GM18511 (cell line): ENCODE results near the gene PHACTR1.

ENCODE experiments used
- ATAC-seq: cut with Tn5 transposase; IDR thresholded peaks from one replicate; pipeline ENCODE4 v1.9.1; 2021; ENCODE audit warnings: mild to moderate bottlenecking, moderate library complexity; ENCODE audit not compliant: unreplicated experiment

PHACTR1 gene

DNA sequence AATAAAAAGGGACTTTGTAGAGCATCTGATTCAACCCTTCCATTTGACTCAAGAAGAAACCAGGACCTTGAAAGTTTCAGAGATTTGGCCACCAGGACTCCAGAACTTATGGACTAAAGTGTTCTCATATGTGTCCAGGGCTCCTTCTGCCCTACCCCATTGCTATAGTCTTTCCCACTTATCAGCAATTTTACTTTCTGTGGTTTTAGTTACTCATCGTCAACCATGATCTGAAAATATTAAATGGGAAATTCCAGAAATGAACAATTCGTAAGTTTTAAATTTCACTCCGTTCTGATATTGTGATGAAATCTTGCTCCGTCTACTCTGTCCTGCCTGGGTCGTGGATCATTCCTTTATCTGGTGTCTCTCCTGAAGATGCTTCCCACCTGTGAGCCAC, 259.8 kb downstream of the PHACTR1 start:
- no peak for ATAC-seq

DNA sequence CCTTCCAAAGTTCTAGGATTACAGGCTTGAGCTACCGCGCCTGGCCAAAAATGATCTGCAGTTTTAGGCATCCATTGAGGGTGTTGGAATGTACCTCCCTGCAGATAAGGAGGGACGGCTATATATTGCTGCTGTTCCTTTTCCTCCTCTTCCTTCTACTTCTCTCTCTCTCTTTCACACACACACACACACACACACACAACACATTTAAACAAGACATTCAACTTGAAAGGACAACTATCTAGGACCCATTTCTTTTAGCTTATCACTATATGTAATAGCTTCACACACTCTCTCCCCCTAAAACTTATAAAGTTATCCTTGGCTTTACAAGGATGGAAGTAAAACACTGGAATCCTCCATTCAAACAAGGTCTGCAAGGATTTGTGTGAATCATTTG, 260.6 kb downstream of the PHACTR1 start:
- ATAC-seq, result no peak

DNA sequence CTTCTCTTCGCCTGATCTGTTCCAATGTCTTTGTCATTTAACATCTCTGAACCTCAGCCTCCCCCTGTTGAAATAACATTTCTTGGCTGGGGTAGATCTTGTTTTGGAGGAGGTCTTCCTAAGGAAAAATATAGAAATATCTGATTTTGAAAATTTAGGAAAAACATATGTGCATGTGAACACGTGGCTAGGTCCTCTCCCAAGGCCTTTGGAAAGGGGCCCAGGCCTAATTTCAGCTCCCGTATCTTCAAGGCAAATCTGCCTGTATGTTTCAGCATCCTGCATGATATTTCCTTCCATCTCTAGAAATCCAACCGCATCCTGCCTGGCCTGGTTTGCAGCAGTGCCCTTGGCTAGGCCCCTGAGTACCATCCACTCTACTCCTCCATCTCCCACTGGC, 261.2 kb downstream of the PHACTR1 start:
- no peak for ATAC-seq

DNA sequence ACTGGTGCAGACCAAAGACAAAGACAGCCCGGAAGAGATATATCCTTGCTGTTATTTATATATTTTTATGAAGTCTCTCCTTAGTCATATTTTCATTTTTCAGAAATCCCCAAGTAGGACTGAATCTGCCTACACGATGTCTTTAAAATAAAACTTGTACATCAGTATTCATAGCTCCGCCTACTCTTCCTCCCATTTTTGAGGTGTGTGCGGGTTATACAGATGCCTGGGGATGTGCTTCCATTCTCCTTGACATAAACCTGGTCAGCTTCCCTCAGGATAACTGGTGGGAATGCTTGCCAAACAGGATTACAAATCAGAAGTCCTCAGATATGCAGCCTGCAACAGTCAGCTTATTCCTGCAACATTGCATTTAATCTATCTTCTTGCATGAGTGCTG, 264.2 kb downstream of the PHACTR1 start:
- no peak for ATAC-seq

DNA sequence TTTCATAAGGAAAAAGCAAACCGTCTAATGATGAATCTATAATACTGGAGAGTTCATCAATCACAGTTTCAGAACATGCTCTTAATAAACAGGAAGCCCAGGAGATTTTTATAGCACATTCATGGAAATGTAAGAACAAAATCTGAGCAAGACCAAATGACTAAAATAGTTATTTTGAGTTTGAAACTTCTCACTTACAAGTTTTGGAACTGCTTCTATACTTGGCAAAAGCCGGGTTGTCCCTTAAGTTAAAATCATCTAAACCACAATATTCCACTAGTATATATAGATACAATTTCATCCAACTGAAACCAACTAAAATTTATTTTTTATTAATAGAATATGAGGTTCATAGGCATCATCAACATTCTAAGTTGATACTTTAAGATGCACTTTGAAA, 268.2 kb downstream of the PHACTR1 start:
- ATAC-seq, result no peak

DNA sequence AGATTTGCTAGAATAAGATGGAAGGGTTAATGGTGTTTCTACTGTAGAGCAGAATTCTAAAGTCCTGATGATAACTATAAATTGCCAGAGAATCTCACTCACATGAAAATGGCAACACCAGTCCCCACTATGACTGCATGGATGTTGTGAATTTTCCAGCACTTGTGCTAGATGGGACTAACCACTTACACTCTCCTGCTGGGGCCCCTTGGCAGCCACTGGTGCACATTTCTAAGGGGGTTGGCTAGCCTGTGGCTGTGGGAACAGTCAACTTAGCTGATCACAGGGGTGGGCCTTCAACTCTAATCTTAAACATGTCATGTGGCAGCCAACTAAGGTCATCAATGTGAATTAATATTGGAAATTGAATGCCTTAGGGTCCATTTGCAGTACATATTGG, 271.2 kb downstream of the PHACTR1 start:
- no peak for ATAC-seq

DNA sequence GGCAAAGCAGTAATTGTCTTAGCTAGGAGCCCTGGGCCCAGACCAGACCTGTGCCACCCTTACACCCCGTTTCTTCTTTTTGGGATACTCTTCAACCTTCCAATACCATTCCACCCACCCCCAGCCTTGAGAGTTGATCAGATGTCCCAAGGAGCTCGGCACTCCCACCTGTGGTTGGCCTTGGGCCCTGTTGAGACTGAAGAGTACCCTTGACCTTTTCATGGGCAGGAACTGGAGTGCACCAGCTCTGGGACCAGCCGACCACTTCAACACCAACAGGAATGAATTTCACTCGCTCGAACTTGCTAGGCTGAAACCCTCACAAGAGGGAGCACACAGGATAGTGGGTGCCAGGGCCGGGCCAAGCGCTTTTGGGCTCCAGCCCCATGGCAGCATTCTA, 273.6 kb downstream of the PHACTR1 start:
- ATAC-seq, result no peak

DNA sequence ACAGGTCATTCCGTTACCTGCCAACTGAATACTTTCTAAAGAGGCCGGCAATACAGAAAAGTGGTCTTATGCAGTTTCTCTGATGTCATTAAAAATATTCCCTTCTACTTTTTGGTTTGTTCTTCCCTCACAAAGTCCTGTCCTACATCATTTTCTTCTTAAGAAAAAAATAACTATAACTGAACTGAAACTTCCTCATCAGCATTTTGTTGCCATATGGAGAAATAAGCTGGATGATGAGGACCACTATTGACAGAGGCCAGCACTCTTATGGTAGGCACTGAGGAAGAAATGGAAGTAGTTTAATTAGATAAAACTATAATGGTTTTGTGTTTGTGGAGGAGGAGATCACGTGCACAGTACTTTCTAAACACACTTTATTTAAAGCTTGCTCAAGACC, 274.9 kb downstream of the PHACTR1 start:
- no peak for ATAC-seq

DNA sequence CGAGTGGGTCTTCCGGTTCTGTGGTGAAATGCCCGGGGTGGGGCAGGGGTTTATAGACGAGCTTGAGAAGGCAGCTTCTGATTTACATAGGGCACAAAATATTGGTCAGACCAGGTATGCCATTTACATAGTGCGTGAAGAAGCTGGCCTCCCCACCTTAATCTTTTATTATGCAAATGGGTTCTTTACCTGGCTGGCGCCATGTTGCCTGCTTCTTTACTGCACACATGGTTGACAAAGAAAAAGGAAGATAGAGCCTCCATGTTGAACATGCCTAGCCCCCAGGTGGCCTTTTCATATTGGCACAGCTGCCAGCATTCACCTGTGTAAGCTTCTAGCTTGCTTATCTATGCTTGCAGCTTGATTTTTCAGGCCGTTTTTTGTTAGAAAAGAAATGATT, 276.2 kb downstream of the PHACTR1 start:
- ATAC-seq, result no peak

DNA sequence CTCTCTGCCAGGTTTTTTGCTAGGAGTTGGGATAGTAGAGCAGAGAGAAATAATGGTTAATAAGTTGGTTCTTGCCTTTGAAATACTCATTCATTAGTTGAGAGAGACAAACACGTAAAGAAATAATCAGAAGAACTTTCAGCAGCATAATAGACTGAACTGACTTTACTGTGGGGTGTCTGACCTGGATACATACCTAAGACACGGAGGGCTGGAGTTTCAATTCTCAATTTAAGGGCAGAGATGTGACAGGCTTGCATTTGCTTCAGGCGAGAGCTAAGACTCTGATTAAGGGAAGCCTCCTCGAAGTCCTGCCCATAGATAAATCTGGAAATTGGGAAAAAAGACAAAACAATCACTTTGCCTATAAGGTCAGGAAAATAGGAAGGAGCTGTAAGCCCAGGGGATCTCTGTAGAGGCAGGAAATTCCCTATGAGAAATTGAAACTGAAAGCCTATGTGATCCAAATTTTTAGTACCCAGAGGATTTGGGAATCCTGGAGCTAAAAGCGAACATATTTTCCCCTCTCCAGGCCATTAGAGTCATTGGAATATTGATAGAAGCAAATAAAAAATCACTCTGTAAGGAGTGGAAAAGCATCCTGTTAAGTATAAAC, 276.8 kb downstream of the PHACTR1 start:
- ATAC-seq, result no peak

DNA sequence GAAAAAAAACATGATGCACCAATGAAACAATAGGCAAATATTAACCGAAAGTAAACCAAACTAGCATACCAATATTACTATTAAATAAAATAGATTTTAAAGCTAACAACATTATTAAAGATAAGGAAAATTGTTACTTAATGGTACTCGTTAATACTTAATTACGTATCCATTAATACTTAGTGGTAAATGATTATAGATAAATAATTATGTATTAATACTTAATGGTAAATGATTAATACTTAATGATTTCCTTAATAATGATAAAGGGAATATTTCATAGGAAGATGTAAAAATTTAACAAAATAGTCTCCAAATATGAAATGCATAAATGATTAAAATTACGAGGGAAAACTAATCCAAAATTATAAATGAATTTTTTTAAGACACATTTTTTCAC, 278.9 kb downstream of the PHACTR1 start:
- no peak for ATAC-seq

DNA sequence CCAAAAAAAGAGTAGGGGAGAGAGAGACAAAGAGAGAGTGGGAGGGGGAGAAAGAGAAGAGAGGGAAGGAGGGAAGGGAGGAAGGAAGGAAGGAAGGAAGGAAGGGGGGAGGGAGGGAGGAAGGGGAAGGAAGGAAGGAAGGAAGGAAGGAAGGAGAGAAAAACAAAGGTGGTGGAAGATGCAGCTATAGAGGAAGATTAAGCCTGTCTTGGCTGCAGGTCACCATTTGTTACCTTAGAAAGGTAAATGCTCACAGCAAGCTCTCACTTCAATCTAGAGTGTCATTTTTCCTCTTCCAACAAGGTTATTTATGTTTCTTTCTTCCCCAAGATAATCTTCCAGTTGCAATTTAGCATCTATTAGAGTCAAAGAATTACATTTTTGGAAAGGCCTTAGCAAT, 284.0 kb downstream of the PHACTR1 start:
- no peak for ATAC-seq

DNA sequence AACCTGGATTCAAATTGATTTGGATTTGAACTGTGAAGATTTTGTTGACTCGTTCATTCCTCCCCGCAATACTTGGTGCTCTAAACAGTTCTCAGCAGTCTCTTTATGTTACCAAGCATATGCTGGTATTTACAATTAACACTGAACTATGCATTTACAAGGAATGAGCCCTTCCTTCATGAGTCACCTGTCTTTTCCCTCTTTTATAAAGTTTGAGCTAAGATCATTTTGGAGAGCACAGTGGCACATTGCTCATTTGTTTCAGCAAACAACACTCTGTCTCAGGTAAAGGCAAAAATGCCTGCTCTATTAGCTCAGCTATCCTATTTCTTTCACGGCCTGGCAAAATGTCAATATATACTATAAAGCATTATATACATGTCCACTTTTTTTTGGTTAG, 285.4 kb downstream of the PHACTR1 start:
- ATAC-seq, result no peak

DNA sequence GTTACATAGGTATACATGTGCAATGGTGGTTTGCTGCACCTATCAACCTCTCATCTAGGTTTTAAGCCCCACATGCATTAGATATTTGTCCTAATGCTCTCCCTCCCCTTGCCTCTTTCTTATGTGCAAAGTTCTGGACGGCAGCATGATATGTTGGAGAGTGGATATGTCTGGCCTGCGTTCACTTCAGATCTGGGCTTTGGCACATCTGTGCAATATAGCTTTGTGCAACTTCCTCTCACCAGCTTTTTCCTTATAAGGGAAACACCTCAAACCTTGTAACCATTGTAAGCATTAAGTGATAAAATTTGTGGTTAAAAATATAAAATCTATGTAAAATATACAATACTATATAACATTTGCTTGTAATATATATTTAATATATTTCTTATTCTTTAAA, 288.0 kb downstream of the PHACTR1 start:
- ATAC-seq, result no peak

DNA sequence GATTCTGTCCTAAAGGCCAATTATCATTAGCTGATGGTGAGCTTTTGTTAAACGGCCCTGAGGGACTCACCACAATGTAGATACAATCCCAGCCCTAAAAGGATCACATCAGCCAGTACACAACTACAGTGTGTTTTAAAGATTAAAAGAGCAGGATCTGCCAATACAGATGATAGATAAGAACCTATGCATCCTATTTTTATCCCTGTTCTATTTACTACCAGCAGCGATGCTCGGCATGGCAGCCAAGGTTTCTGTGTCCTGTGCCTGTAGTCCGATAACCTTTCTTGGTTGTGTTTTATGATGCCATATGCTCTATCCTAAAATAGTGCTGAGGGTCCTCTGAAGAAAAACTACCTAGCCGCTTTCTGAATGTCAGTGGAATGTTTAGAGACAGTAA, 289.4 kb downstream of the PHACTR1 start:
- ATAC-seq, result no peak

DNA sequence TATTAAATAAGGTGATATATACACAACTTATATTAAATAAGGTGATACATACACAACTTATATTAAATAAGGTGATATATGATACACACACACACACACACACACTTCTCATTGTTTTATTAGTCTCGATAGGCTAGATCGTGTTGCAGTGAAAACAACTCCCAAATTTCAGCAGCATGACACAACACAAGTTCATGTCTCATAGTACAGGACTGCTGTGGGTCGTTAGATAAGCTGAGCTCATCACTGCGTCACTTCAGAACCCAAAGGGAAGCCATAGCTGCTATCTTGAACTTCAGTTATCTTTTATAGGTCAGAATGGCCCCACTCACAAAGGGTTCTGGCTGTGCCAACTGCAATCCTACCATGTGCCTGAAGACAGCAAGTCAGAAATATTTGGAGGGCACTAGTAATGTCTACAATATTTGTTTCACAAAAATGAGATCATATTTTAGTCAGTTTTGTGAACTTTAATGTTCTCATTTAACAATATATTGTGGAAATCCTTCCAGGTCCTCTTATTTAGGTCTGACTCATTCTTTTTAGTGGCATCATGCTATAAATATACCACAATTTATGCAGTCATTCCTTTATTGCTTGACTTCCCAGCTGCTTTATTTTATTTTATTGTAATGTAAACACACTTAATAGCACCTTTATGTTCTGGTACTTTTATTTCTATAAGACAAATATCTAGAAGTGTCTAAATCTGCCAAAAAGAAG, 290.2 kb downstream of the PHACTR1 start:
- no peak for ATAC-seq

DNA sequence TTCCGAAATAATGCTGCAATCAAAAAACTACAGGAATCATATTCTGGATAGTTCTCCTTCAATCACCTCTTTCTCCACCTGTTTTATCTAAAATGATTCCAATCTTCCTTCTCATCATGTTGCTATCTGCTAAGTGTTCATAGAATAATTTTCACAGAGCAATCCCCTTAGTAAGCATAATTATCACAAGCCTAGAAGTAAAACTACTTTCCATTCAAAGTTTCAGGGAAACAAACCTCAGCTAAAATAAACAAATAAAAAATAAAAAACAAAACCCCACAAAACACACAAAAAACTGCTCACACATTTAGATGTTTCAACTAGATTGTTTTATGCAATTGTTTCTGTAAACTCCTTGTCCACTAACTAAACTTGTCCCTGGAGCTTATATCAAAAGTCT, 291.2 kb downstream of the PHACTR1 start:
- no peak for ATAC-seq

DNA sequence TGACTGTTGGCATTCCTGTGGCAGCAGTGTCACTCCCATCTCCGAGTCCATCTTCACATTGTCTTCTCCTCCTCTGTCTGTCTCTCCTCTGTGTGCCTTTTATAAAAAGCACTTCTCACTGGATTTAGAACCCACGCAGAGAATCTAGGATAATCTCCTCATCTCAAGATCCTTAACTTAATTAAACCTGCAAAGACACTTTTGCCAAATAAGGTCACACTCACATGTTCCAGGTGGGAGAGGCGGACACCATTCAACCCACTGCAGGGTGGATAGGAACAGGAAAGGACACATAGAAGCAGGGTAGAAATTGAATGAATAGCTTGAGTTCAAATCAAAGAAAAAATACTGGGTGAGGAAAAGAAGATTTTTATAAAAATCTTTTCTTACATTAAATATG, 292.5 kb downstream of the PHACTR1 start:
- no peak for ATAC-seq

DNA sequence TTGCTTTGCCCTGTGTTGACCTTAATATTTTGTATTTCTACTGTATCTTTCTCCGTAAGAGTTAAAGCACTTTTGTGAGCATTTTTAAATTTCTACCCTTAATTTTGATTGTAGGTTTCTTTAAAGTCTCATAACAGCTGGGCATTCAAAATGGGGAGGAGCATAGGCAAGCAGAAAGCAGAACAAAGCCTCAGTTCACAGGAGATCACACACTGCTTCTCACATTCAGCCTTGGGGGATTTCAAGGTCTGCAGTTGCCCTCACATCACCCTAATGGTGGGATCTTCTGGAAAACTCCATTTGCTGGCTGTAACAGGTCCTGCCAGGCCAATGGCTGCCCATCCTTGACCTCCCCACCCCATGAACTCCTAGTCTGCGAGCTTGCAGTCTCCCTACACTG, 292.9 kb downstream of the PHACTR1 start:
- ATAC-seq, result no peak

DNA sequence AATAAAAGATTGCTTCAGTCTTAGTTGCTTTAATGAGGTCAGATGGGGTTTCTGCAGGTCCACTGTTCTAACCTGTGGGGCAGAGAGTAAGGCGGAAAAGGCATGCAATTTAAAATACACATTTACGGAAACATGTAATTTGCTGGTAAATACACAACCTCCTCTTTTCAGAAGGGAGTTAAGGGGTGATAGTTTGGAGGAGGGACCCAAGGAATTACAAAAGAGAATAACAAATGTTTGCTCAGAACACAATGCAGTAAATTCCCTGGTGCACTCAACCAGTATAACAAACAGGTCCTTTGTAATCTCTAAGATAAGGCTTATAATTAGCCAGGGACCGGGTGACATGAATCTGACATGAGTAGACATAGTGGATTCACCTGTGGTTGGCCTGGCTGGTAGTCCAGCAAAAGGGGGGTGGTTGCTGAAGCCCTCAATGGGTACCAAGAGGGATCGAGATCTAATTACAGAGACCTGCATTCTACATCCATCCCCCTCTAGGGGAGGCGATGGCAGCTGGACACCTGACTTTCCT, 295.1 kb downstream of the PHACTR1 start:
- ATAC-seq, result no peak

DNA sequence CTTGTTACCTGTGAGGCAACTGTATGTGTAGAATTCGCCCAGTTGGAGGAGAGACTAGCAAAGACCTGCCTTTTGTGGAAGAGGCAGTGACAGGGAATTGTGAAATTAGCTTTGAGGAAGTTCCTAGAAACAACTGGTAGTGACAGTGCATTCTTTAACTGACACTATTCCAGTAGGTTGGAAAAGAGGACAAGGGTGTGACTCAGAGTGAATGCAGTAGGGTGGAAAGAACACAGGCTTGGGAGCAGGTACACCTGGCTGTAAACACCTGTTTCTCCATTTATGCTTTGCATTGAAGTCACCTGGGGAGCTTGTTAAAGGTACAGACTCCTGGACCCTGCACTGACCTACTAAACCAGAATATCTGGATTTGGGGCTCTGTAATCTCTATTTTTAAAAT, 295.7 kb downstream of the PHACTR1 start:
- no peak for ATAC-seq

DNA sequence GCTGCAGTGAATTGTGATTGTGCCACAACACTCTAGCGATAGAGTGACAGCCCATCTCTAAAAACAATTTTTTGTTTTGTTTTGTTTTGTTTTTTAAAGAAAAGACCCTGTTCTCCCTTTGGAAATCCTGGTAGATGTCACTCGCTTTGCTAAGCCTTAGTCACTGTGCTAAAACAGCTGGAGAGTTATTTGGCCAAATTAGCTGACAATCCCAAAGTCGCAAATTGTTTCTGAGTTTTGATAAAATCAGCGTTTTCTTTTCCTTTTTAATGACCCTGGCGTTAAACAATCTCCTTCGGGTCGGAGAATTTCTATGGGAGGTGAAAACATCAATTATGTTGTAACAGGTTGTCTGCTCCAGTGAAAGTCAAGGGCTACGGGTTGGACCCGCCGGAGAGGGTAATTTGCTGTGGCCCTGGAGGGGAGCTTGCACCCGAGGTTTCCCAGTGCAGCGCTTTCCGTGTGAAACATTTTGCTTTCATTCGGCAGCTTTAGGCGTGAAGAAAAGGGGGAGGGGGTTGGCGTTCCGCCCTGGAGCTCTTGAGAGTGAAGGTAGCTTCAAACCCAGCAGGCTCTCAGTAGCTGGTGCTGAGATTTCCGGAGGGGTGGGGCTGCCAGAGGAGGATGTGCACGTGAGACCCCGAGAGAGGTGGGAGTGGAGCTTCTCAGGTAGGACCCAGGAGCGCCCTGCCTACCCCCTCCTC, 296.6 kb downstream of the PHACTR1 start:
- no peak for ATAC-seq
